Gastrocnemius medialis (tissue), 4 donors: ENCODE results near the gene NME3. TPM values are rescaled to one million over a fixed set of nuclear protein-coding genes. Genes with fewer than 3 reads are reported as not detected.

Experiments
- ATAC-seq, 2 donors: fragments of 150-250 bp; one replicate each; pipeline ENCODE4 v1.9.1; 2016
- DNase-seq, 2 donors: peaks; one replicate each; pipeline ENCODE4 v3.0.0-alpha.2; 2019
- H3K27ac ChIP-seq, 4 donors: fragments of 200-600 bp; sonication (generic); 1 replicate in 1 of 4; 2 replicates in 3 of 4; pipeline ENCODE4 v1.5.1; 2016 to 2018; ENCODE audit warnings: mild to moderate bottlenecking in 2 of 4, moderate library complexity in 1 of 4
- H3K27me3 ChIP-seq, 3 donors: fragments of 200-600 bp; sonication (generic) in 2 of 3; 1 replicate in 1 of 3; 2 replicates in 2 of 3; pipeline versions ENCODE4 v1.5.1 to v1.6.0; 2016 to 2019; ENCODE audit warnings: mild to moderate bottlenecking in 1 of 3, moderate library complexity in 1 of 3
- H3K36me3 ChIP-seq, 2 donors: fragments of 200-600 bp; sonication (generic) in 1 of 2; one replicate each; pipeline ENCODE4 v1.5.1; 2017 to 2018
- H3K4me1 ChIP-seq, 2 donors: fragments of 200-600 bp; sonication (generic) in 1 of 2; one replicate each; pipeline ENCODE4 v1.5.1; 2016 to 2017; ENCODE audit warnings: mild to moderate bottlenecking in 2 of 2
- H3K4me3 ChIP-seq, 4 donors: fragments of 200-600 bp; sonication (generic) in 3 of 4; 1 replicate in 1 of 4; 2 replicates in 3 of 4; pipeline ENCODE4 v1.5.1; 2016 to 2019; ENCODE audit warnings: mild to moderate bottlenecking in 2 of 4
- H3K9me3 ChIP-seq, 3 donors: fragments of 200-600 bp; sonication (generic) in 2 of 3; 1 replicate in 1 of 3; 2 replicates in 2 of 3; pipeline ENCODE4 v1.5.1; 2016 to 2019
- POLR2A ChIP-seq, 2 donors: fragments of 450-650 bp; IDR thresholded peaks; one replicate each; pipeline ENCODE4 v1.6.1; 2017; ENCODE audit warnings: antibody characterized with exemption in 2 of 2, mild to moderate bottlenecking in 2 of 2, moderate library complexity in 2 of 2
- in situ Hi-C, 4 donors: fragments of 200-750 bp; cut with MboI; loops; one replicate each; pipeline versions ENCODE4 v1.15.0 to v1.8.0; 2017; ENCODE audit warnings: low sequenced_read_pairs in 4 of 4
- intact Hi-C: fragments of 100-400 bp; cut with DNase I; formaldehyde crosslinking; loops from one replicate; pipeline ENCODE4 v1.15.1; 2023; ENCODE audit warnings: low total_unique reads
- total RNA-seq, 4 donors: library from RNA; depleted of rRNA; stranded (reverse); fragments of >200 nt; gene quantifications; one replicate each; pipeline versions ENCODE4 v1.1.0 to v1.2.3, GENCODE V29; 2016
- TF ChIP-seq, protein P1 (sequence below), 5 experiments: fragments of 450-650 bp in 3 of 5; fragments of 200-600 bp in 2 of 5; sonication (generic) in 2 of 5; IDR thresholded peaks in 4 of 5; conservative IDR thresholded peaks in 1 of 5; 1 replicate in 4 of 5; 2 replicates in 1 of 5; pipeline ENCODE4 v1.5.1; 2016 to 2019; ENCODE audit warnings: antibody characterized with exemption in 5 of 5, mild to moderate bottlenecking in 3 of 5, moderate library complexity in 3 of 5

The NME3 gene
- total RNA-seq, 4 donors from 2014 or later, result 18.1 to 41.4 (median 34.2) TPM

DNA sequence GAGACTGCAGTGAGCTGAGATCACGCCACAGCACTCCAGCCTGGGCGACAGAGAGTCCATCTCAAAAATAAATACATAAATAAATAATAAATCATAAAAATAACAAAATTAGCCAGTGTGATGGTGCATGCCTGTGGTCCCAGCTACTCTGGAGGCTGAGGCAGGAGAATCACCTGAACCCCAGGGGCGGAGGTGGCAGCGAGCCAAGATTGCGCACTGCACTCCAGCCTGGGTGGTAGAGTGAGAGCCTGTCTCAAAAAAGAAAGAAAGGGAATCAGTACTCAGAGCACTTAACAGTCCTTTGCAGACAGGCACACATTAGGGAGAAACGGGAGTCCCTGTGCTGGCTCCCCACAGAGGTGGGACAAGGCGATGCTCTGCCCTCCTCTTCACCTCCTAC, 40.3 kb downstream of the NME3 start:
- ATAC-seq (no peak), DNase-seq (no peak)
- H3K4me1 ChIP-seq, result no peaks in the 10 kb centered on the region
- TF ChIP-seq POLR2A (IDR thresholded peaks at IDR 0.05), result no peak
- TF ChIP-seq, protein P1, sequence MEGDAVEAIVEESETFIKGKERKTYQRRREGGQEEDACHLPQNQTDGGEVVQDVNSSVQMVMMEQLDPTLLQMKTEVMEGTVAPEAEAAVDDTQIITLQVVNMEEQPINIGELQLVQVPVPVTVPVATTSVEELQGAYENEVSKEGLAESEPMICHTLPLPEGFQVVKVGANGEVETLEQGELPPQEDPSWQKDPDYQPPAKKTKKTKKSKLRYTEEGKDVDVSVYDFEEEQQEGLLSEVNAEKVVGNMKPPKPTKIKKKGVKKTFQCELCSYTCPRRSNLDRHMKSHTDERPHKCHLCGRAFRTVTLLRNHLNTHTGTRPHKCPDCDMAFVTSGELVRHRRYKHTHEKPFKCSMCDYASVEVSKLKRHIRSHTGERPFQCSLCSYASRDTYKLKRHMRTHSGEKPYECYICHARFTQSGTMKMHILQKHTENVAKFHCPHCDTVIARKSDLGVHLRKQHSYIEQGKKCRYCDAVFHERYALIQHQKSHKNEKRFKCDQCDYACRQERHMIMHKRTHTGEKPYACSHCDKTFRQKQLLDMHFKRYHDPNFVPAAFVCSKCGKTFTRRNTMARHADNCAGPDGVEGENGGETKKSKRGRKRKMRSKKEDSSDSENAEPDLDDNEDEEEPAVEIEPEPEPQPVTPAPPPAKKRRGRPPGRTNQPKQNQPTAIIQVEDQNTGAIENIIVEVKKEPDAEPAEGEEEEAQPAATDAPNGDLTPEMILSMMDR (IDR thresholded peaks at IDR 0.05 in 4 of 5, conservative IDR thresholded peaks at IDR 0.05 in 1 of 5), result no peak
- no peaks in the 10 kb centered on the region for H3K9me3 ChIP-seq
- no peak overlapping the region for H3K27ac ChIP-seq
- H3K27me3 ChIP-seq, result no peaks in the 10 kb centered on the region
- no peak overlapping the region for H3K4me3 ChIP-seq
- H3K36me3 ChIP-seq, result peaks cover 0 to 52% of the 10 kb centered on the region in 2 donors
- intact Hi-C loops (no loop called here), in situ Hi-C loops (no loop called here)

DNA sequence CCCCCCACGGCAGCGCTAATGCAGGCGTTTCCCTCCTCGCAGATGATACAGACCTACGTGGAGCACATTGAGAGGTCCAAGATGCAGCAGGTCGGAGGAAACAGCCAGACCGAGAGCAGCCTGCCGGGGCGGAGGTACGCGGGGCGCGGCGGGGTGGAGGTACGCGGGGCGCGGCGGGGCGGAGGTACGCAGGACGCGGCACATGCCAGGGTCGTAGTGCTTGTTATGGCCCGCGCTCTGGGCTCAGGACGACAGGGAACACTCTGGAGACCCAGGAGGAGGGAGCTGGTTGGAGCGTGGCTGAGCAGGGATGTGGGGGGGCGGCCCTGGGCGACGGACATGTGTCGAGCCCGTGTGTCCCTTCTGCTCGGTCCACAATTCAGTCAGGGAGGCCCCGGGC, 41.9 kb downstream of the NME3 start:
- H3K36me3 ChIP-seq, result peaks cover 0 to 62% of the 10 kb centered on the region in 2 donors
- ATAC-seq (no peak), DNase-seq (no peak)
- TF ChIP-seq POLR2A (IDR thresholded peaks at IDR 0.05), result no peak
- TF ChIP-seq, protein P1 (IDR thresholded peaks at IDR 0.05 in 4 of 5, conservative IDR thresholded peaks at IDR 0.05 in 1 of 5), result no peak
- no peak overlapping the region for H3K27ac ChIP-seq
- H3K4me1 ChIP-seq, result no peaks in the 10 kb centered on the region
- H3K9me3 ChIP-seq, result no peaks in the 10 kb centered on the region
- in situ Hi-C loops (no loop called here), intact Hi-C loops (no loop called here)
- H3K27me3 ChIP-seq, result no peaks in the 10 kb centered on the region
- no peak overlapping the region for H3K4me3 ChIP-seq

DNA sequence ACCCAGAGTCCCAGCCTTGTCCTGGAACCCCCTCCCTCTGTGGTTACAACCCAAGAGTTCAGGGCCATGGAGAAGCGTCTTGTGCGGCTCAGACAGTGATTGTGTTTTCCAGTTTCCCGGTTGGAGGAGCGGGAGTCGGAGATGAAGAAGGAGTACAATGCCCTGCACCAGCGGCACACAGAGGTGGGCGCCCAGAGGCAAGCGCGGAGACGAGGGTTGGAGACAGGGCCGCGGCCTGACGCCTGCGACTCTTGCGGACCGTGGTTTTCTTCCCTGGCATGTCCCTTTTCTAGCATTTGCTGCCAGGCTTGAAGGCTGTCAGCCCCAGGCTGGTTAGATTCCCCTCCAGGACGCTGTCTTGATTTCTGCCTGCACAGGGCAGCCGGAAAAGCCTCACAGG, 42.3 kb downstream of the NME3 start:
- ATAC-seq (no peak), DNase-seq (no peak)
- Histone ChIP-seq H3K36me3 (peaks cover 0 to 58% of the 10 kb centered on the region in 2 donors), H3K27me3 (no peaks in the 10 kb centered on the region), H3K4me3 (no peak overlapping the region), H3K27ac (no peak overlapping the region), H3K4me1 (no peaks in the 10 kb centered on the region), H3K9me3 (no peaks in the 10 kb centered on the region)
- TF ChIP-seq, protein P1 (IDR thresholded peaks at IDR 0.05 in 4 of 5, conservative IDR thresholded peaks at IDR 0.05 in 1 of 5), result no peak
- no peak for TF ChIP-seq POLR2A (IDR thresholded peaks at IDR 0.05)
- in situ Hi-C loops (no loop called here), intact Hi-C loops (no loop called here)

DNA sequence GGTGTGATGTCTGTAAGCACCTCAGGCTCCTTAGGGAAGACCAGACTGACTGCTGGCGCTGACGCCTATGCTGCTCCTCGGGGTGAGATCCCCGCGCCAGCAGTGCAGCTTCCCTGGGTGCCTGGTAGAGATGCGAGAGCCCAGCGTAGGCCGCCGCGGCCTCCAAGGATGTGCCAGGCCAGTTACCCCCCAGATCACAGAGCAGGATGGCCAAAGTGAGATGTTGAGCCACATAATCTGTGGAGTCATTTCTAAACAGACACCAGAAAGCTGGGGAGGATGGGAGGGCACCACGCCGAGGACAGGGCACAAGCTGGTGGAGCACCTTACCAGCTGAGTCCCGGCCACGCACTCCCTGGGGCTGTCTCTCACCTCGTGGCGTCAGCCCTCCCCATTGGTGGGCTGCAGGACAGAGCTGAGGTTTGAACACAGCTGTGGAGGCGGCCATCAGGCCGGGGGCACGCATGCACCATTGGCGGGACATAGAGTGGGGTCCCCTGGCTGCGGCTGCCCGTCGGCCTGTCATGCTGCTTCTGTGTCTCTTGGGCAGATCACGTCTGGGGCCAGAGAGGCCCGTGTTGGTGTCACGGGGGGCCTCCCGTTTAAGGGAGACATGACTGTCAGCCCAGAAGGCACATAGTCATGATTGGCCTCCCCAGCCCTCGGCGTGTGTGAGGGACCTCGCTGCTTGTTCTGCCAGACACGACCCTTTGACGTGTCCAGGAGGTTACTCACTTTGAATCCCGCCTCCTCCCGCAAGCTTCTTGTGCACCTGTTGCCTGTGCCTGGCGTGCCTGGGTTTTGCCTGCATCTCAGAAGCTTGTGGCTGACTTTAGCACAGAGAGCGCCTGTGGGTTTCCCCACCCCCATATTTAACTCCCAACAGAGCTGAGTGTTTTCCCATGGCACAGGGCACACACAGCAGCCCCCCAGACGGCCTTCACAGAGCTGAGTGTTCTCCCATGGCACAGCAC, 43.4 kb downstream of the NME3 start:
- Histone ChIP-seq H3K36me3 (peaks cover 0 to 47% of the 10 kb centered on the region in 2 donors), H3K27ac (no peak overlapping the region), H3K27me3 (no peaks in the 10 kb centered on the region), H3K4me3 (no peak overlapping the region), H3K4me1 (peaks cover 7 to 9% of the 10 kb centered on the region in 2 donors), H3K9me3 (no peaks in the 10 kb centered on the region)
- TF ChIP-seq POLR2A (IDR thresholded peaks at IDR 0.05), result no peak
- TF ChIP-seq, protein P1 (IDR thresholded peaks at IDR 0.05 in 4 of 5, conservative IDR thresholded peaks at IDR 0.05 in 1 of 5), result no peak
- no peak for DNase-seq
- no peak for ATAC-seq
- intact Hi-C loops, result no loop called here
- in situ Hi-C loops, result no loop called here
